Measurements from ENCODE around the gene TMEM143.

GRCh38 chr19:48354332-48354992 lies 9.3 kb downstream of the TMEM143 start:
- no peak for TF ChIP-seq CTCF (IDR thresholded peaks at IDR 0.05; ENCODE audit: low read depth, low read length, poor library complexity, severe bottlenecking)
- no peak for TF ChIP-seq EZH2phosphoT487 (IDR thresholded peaks at IDR 0.05; ENCODE audit: borderline replicate concordance, low read length)
